Esophagus muscularis mucosa (tissue), 3 donors: ENCODE measurements around the gene IZUMO2.

Source experiments
- CTCF ChIP-seq, 3 experiments: fragments of 200-600 bp in 2 of 3; fragments of 450-650 bp in 1 of 3; sonication (generic) in 2 of 3; IDR thresholded peaks; one replicate each; pipeline ENCODE4 v1.5.1; 2017 to 2019; ENCODE audit warnings: antibody characterized with exemption in 3 of 3, mild to moderate bottlenecking in 2 of 3, moderate library complexity in 1 of 3
- POLR2A ChIP-seq: fragments of 450-650 bp; IDR thresholded peaks from one replicate; pipeline ENCODE4 v1.6.1; 2017; ENCODE audit warnings: antibody characterized with exemption, moderate library complexity, mild to moderate bottlenecking, low read depth

- TF ChIP-seq CTCF (IDR thresholded peaks at IDR 0.05), result no peak
- no peak for TF ChIP-seq POLR2A
Measured at GRCh38 chr19:50196322-50196932, 33.3 kb upstream of the IZUMO2 start.
